HL-60 (cell line): Measurements from ENCODE around the gene SLC6A11.

Experiments used
- POLR2AphosphoS5 ChIP-seq: IDR thresholded peaks from 2 replicates; pipeline ENCODE4 v1.6.1; 2012; ENCODE audit warnings: low read depth
- SPI1 ChIP-seq: IDR thresholded peaks from 2 replicates; pipeline ENCODE4 v1.6.1; 2012; ENCODE audit warnings: low read depth, mild to moderate bottlenecking, borderline replicate concordance
- TF ChIP-seq, protein P1 (sequence below): IDR thresholded peaks from one replicate; pipeline ENCODE4 v1.5.1; 2011; ENCODE audit warnings: low read length, control low read depth, inconsistent platforms; ENCODE audit not compliant: insufficient read depth
- TF ChIP-seq, protein P2 (sequence below): IDR thresholded peaks from 2 replicates; pipeline ENCODE4 v1.6.1; 2012; ENCODE audit warnings: low read depth; ENCODE audit not compliant: insufficient replicate concordance

DNA sequence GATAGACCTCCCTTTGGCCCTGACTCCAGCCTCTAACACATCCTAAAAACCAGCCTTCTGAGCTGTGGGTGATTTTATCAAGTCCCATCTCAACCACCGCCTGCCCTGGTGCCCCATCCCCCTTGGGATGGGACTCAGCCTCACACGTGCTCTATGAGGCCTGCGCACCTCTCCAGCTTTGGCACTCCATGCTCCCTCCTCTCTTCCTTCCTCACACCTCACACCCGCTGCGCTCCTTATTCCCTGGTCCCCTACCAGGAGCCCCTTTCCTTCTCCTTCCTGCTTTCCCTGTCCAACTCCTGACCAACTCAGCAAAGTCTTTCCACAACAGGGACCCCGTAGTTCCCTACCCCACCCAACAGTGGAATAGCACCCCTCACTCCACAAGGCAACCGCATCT lies 158.1 kb downstream of the SLC6A11 start:
- TF ChIP-seq, protein P1, sequence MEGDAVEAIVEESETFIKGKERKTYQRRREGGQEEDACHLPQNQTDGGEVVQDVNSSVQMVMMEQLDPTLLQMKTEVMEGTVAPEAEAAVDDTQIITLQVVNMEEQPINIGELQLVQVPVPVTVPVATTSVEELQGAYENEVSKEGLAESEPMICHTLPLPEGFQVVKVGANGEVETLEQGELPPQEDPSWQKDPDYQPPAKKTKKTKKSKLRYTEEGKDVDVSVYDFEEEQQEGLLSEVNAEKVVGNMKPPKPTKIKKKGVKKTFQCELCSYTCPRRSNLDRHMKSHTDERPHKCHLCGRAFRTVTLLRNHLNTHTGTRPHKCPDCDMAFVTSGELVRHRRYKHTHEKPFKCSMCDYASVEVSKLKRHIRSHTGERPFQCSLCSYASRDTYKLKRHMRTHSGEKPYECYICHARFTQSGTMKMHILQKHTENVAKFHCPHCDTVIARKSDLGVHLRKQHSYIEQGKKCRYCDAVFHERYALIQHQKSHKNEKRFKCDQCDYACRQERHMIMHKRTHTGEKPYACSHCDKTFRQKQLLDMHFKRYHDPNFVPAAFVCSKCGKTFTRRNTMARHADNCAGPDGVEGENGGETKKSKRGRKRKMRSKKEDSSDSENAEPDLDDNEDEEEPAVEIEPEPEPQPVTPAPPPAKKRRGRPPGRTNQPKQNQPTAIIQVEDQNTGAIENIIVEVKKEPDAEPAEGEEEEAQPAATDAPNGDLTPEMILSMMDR: no peak
- TF ChIP-seq POLR2AphosphoS5 (no peak), SPI1 (no peak)
- TF ChIP-seq, protein P2, sequence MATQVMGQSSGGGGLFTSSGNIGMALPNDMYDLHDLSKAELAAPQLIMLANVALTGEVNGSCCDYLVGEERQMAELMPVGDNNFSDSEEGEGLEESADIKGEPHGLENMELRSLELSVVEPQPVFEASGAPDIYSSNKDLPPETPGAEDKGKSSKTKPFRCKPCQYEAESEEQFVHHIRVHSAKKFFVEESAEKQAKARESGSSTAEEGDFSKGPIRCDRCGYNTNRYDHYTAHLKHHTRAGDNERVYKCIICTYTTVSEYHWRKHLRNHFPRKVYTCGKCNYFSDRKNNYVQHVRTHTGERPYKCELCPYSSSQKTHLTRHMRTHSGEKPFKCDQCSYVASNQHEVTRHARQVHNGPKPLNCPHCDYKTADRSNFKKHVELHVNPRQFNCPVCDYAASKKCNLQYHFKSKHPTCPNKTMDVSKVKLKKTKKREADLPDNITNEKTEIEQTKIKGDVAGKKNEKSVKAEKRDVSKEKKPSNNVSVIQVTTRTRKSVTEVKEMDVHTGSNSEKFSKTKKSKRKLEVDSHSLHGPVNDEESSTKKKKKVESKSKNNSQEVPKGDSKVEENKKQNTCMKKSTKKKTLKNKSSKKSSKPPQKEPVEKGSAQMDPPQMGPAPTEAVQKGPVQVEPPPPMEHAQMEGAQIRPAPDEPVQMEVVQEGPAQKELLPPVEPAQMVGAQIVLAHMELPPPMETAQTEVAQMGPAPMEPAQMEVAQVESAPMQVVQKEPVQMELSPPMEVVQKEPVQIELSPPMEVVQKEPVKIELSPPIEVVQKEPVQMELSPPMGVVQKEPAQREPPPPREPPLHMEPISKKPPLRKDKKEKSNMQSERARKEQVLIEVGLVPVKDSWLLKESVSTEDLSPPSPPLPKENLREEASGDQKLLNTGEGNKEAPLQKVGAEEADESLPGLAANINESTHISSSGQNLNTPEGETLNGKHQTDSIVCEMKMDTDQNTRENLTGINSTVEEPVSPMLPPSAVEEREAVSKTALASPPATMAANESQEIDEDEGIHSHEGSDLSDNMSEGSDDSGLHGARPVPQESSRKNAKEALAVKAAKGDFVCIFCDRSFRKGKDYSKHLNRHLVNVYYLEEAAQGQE: no peak
